IMR-90 (cell line): ENCODE measurements around the gene CGB7. TPM values are rescaled to one million over a fixed set of nuclear protein-coding genes. Genes with fewer than 3 reads are reported as not detected.
"Not testable (repeated sequence)": the region's sequence is repeated elsewhere in the genome, so short reads cannot be mapped to it uniquely, and the experiment has no call there.

Experiments used
- ATAC-seq: fragments of 200-7000 bp; cut with Tn5 transposase; 2 replicates; pipeline ENCODE4 v1.9.1; 2020; ENCODE audit warnings: low read depth, mild to moderate bottlenecking, moderate library complexity
- BruUV-seq: library from RNA; stranded (reverse); fragments of 400-500 nt; replicated peaks from 2 replicates; lab custom pipeline; 2021; lab: Mats Ljungman, UMichigan
- CTCF ChIA-PET: fragments of 300-600 bp; formaldehyde crosslinking; extraction: SDS; loops from one replicate; lab custom pipeline; 2021; ENCODE audit warnings: antibody characterized with exemption; lab: Yijun Ruan, JAX
- POLR2A ChIA-PET: fragments of 300-600 bp; sonication (Branson Sonifier 250); formaldehyde crosslinking; loops from one replicate; lab custom pipeline; 2022; ENCODE audit warnings: antibody characterized with exemption; ENCODE audit not compliant: unreplicated experiment; lab: Charles Lee
- DNase-seq: peaks from one replicate; pipeline ENCODE4 v3.0.0; 2013
- H2AFZ ChIP-seq: replicated peaks from 2 replicates; pipeline ENCODE3; 2013; ENCODE audit warnings: low read length, mild to moderate bottlenecking; ENCODE audit not compliant: poor library complexity
- H2AK5ac ChIP-seq: 2 replicates; pipeline ENCODE4 v1.6.1; 2013; ENCODE audit warnings: low read depth, low read length, inconsistent platforms
- H2AK9ac ChIP-seq: replicated peaks from 2 replicates; pipeline ENCODE3; 2013; ENCODE audit warnings: mild to moderate bottlenecking, low read depth, low read length, moderate library complexity; ENCODE audit not compliant: poor library complexity
- H2BK120ac ChIP-seq: 2 replicates; pipeline ENCODE4 v1.6.1; 2013; ENCODE audit warnings: low read depth, low read length, inconsistent platforms
- H2BK15ac ChIP-seq: 3 replicates; pipeline ENCODE4 v1.6.1; 2013; ENCODE audit warnings: low read depth, low read length, inconsistent platforms
- H2BK20ac ChIP-seq: 2 replicates; pipeline ENCODE4 v1.6.1; 2013; ENCODE audit warnings: low read depth, mild to moderate bottlenecking, inconsistent platforms, low read length, moderate library complexity
- H2BK5ac ChIP-seq: 2 replicates; pipeline ENCODE4 v1.6.1; 2013; ENCODE audit warnings: mild to moderate bottlenecking, low read depth, low read length, inconsistent platforms; ENCODE audit not compliant: poor library complexity, severe bottlenecking
- H3K14ac ChIP-seq: replicated peaks from 2 replicates; pipeline ENCODE4 v1.6.1; 2013; ENCODE audit warnings: low read depth, low read length, inconsistent platforms
- H3K18ac ChIP-seq: 2 replicates; pipeline ENCODE4 v1.6.1; 2013; ENCODE audit warnings: low read depth, low read length, control low read depth
- H3K23ac ChIP-seq: 2 replicates; pipeline ENCODE4 v1.6.1; 2013; ENCODE audit warnings: low read depth, low read length, inconsistent platforms
- H3K27ac ChIP-seq: 2 replicates; pipeline ENCODE4 v1.5.1; 2013; ENCODE audit warnings: mild to moderate bottlenecking, control low read depth, low read length; ENCODE audit not compliant: insufficient read depth
- H3K27me3 ChIP-seq: 2 replicates; pipeline ENCODE4 v1.6.1; 2013; ENCODE audit warnings: low read length; ENCODE audit not compliant: control insufficient read depth, insufficient read depth
- H3K36me3 ChIP-seq: 2 replicates; pipeline ENCODE4 v1.6.1; 2013; ENCODE audit warnings: low read length, mixed read lengths; ENCODE audit not compliant: control insufficient read depth, insufficient read depth
- H3K4ac ChIP-seq: 2 replicates; pipeline ENCODE4 v1.6.1; 2013; ENCODE audit warnings: low read depth, low read length, inconsistent platforms
- H3K4me1 ChIP-seq: 2 replicates; pipeline ENCODE4 v1.6.1; 2013; ENCODE audit warnings: low read length, mixed read lengths; ENCODE audit not compliant: control insufficient read depth, insufficient read depth
- H3K4me2 ChIP-seq: 2 replicates; pipeline ENCODE4 v1.6.1; 2013; ENCODE audit warnings: low read depth, mild to moderate bottlenecking, control low read depth, low read length, moderate library complexity
- H3K4me3 ChIP-seq: 2 replicates; pipeline ENCODE4 v1.5.1; 2013; ENCODE audit warnings: low read depth, mild to moderate bottlenecking, control low read depth, low read length, moderate library complexity; ENCODE audit not compliant: insufficient read depth
- H3K56ac ChIP-seq: 2 replicates; pipeline ENCODE4 v1.6.1; 2013; ENCODE audit warnings: low read length, inconsistent platforms; ENCODE audit not compliant: insufficient read depth; ENCODE audit errors: extremely low read depth
- H3K79me1 ChIP-seq, 2 experiments: 2 replicates each; pipeline ENCODE4 v1.6.1; 2013; ENCODE audit warnings: low read length in 2 of 2, inconsistent platforms in 1 of 2, low read depth in 1 of 2
- H3K9ac ChIP-seq: 2 replicates; pipeline ENCODE4 v1.6.1; 2013; ENCODE audit warnings: low read depth, low read length, control low read depth
- H3K9me1 ChIP-seq: 2 replicates; pipeline ENCODE4 v1.6.1; 2013; ENCODE audit warnings: low read length, inconsistent platforms; ENCODE audit not compliant: insufficient read depth
- H3K9me3 ChIP-seq: 2 replicates; pipeline ENCODE4 v1.6.1; 2013; ENCODE audit warnings: low read length; ENCODE audit not compliant: control insufficient read depth, insufficient read depth
- H4K20me1 ChIP-seq: 2 replicates; pipeline ENCODE4 v1.6.1; 2013; ENCODE audit warnings: low read length, inconsistent platforms; ENCODE audit not compliant: insufficient read depth
- H4K5ac ChIP-seq: 2 replicates; pipeline ENCODE4 v1.6.1; 2013; ENCODE audit warnings: mild to moderate bottlenecking, low read depth, low read length, control low read depth
- H4K8ac ChIP-seq, 2 experiments: 2 replicates each; pipeline ENCODE4 v1.6.1; 2013; ENCODE audit warnings: low read depth in 2 of 2, low read length in 2 of 2, control low read depth in 1 of 2, inconsistent platforms in 1 of 2
- H4K91ac ChIP-seq: 2 replicates; pipeline ENCODE4 v1.6.1; 2013; ENCODE audit warnings: low read depth, low read length, inconsistent platforms; ENCODE audit not compliant: insufficient read depth
- WGBS, 2 experiments: methylation state at CpG; one replicate each; pipeline versions ENCODE4 v1.1.5 to v1.1.7; 2013; ENCODE audit warnings: missing lambda C conversion rate in 2 of 2; ENCODE audit not compliant: insufficient read length in 1 of 2; ENCODE audit errors: extremely low coverage in 2 of 2; 5-methylcytosine and 5-hydroxymethylcytosine counted together
- dilution Hi-C: fragments of 300-500 bp; cut with HindIII; formaldehyde crosslinking; loops from one replicate; pipeline ENCODE4 v1.14.3; 2018; ENCODE audit warnings: low sequenced_read_pairs; ENCODE audit not compliant: unreplicated experiment
- in situ Hi-C: fragments of 300-500 bp; cut with MboI; formaldehyde crosslinking; loops from 3 replicates; pipeline ENCODE4 v1.14.3; 2019; ENCODE audit warnings: low sequenced_read_pairs, inconsistent platforms, mixed read lengths
- intact Hi-C: fragments of 100-400 bp; cut with micrococcal nuclease; formaldehyde crosslinking; loops from 2 replicates; pipeline ENCODE4 v1.10.0; 2022
- polyA plus RNA-seq, 3 experiments: library from polyadenylated mRNA; depleted of rRNA; stranded (reverse); fragments of >200 nt; gene quantifications; 2 replicates each; pipeline ENCODE4 v1.2.3, GENCODE V29; 2012; ENCODE audit warnings: low replicate concordance in 1 of 3
- total RNA-seq: library from RNA; depleted of rRNA; stranded (reverse); fragments of >200 nt; gene quantifications from 2 replicates; pipeline ENCODE4 v1.2.3, GENCODE V29; 2012
- TF ChIP-seq, protein P1 (sequence below): conservative IDR thresholded peaks from 2 replicates; pipeline ENCODE4 v1.5.1; 2012; ENCODE audit warnings: mild to moderate bottlenecking, low read depth, low read length, improper control_type of control experiment

CGB7 gene
- total and polyA plus RNA-seq, 2 of the 4 experiments (the other 2 are of a cell fraction), result 1.7 TPM; not detected in 1

DNA sequence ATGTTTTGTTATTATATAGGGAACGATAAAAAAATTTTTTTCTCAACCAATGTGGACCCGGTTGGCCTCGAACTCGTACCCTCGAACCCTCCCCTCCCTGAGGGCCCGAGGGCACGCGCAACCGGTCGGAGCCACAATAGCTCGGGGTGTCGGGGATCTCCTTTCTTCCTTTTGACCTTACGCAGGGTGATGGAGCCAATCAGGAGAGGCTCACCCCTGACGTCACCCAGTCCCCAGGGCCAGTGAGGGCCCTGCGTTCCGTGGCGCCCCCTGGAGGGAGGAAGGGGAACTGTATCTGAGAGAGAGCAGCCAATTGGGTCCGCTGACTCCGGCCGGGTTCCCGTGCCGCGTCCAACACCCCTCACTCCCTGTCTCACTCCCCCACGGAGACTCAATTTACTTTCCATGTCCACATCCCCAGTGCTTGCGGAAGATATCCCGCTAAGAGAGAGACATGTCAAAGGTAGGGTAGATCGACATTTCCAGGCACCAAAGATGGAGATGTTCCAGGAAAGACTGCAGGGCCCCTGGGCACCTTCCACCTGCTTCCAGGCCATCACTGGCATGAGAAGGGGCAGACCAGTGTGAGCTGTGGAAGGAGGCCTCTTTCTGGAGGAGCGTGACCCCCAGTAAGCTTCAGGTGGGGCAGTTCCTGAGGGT, 25.8 kb downstream of the CGB7 start, which contains the start of gene CGB2:
CGB2 (plus strand) TSS at position 249 of the 660 bp plus-strand sequence; CDS start at position 455, 206 bp downstream.
- POLR2A ChIA-PET, CTCF ChIA-PET: not testable (repeated sequence)

DNA sequence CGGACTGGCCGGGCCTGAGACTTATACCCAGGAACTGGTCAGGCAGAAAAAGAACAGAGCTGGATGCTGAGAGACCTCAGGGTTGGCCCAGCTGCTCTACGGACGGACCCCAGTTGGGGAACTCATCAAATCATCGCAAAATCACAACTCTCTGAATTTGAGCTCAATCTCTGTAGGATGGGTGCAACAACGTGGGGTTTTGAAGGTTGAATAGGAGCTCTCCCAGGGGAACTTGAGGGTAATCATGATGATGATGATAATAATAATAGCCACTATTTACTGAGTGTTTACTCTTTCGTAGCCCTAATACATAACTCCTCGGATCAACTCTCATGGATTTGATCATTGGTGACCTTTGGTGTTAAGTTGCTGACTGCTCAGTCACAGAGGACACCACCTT, 27.2 kb downstream of the CGB7 start:
- WGBS, 2 experiments, result no CpG with 5 or more reads among the region's 8 CpGs
- H3K4ac ChIP-seq, intact Hi-C loops, POLR2A ChIA-PET, H3K56ac ChIP-seq, H3K9me1 ChIP-seq, H4K20me1 ChIP-seq, H3K27ac ChIP-seq, H3K18ac ChIP-seq, DNase-seq, H3K9ac ChIP-seq, H3K9me3 ChIP-seq, H2AK9ac ChIP-seq, ATAC-seq, H3K4me2 ChIP-seq, H2BK120ac ChIP-seq, BruUV-seq, CTCF ChIA-PET, H3K4me3 ChIP-seq, H2AFZ ChIP-seq, H4K8ac ChIP-seq, H3K4me1 ChIP-seq, in situ Hi-C loops, H2BK5ac ChIP-seq, H2AK5ac ChIP-seq, H3K36me3 ChIP-seq, H2BK15ac ChIP-seq, H3K23ac ChIP-seq, H4K5ac ChIP-seq, dilution Hi-C loops, H4K91ac ChIP-seq, H3K27me3 ChIP-seq, H3K14ac ChIP-seq, H2BK20ac ChIP-seq, H3K79me1 ChIP-seq: not testable (repeated sequence)

More for the DNA sequence above, 25.8 kb downstream of the CGB7 start, which contains the start of gene CGB2:
- DNase-seq, BruUV-seq, H3K36me3 ChIP-seq, H2AK5ac ChIP-seq, H3K4me3 ChIP-seq, H3K9me3 ChIP-seq, H3K27me3 ChIP-seq, H3K14ac ChIP-seq, H2AK9ac ChIP-seq, intact Hi-C loops, H4K5ac ChIP-seq, H4K20me1 ChIP-seq, H3K9ac ChIP-seq, H3K23ac ChIP-seq, H4K91ac ChIP-seq, H2AFZ ChIP-seq, H2BK15ac ChIP-seq, H3K79me1 ChIP-seq, in situ Hi-C loops, H2BK120ac ChIP-seq, ATAC-seq, H4K8ac ChIP-seq, H3K9me1 ChIP-seq, H3K4me1 ChIP-seq, H3K18ac ChIP-seq, dilution Hi-C loops, H3K4me2 ChIP-seq, H3K4ac ChIP-seq, H3K27ac ChIP-seq, H2BK5ac ChIP-seq, H2BK20ac ChIP-seq, H3K56ac ChIP-seq: not testable (repeated sequence)
- WGBS, 2 experiments, result no CpG with 5 or more reads among the region's 28 CpGs
- TF ChIP-seq, protein P1, sequence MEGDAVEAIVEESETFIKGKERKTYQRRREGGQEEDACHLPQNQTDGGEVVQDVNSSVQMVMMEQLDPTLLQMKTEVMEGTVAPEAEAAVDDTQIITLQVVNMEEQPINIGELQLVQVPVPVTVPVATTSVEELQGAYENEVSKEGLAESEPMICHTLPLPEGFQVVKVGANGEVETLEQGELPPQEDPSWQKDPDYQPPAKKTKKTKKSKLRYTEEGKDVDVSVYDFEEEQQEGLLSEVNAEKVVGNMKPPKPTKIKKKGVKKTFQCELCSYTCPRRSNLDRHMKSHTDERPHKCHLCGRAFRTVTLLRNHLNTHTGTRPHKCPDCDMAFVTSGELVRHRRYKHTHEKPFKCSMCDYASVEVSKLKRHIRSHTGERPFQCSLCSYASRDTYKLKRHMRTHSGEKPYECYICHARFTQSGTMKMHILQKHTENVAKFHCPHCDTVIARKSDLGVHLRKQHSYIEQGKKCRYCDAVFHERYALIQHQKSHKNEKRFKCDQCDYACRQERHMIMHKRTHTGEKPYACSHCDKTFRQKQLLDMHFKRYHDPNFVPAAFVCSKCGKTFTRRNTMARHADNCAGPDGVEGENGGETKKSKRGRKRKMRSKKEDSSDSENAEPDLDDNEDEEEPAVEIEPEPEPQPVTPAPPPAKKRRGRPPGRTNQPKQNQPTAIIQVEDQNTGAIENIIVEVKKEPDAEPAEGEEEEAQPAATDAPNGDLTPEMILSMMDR, result peak; percentile 15; the same call in 1 of the 2 replicates
